H1 (cell line): Measurements from ENCODE around the gene RPS6KA2.

Source experiments
- EZH2 ChIP-seq: fragments of 200-600 bp; sonication (generic); IDR thresholded peaks from 2 replicates; pipeline ENCODE4 v1.7.1; 2012; ENCODE audit warnings: low read depth, mild to moderate bottlenecking, moderate library complexity, low read length, inconsistent platforms; ENCODE audit not compliant: severe bottlenecking
- HDAC2 ChIP-seq, 2 experiments: fragments of 300-600 bp in 1 of 2; sonication (generic) in 1 of 2; IDR thresholded peaks; 2 replicates each; pipeline ENCODE4 v1.6.1; 2011 to 2012; ENCODE audit warnings: low read depth in 2 of 2, low read length in 2 of 2, mild to moderate bottlenecking in 2 of 2, moderate library complexity in 2 of 2, borderline replicate concordance in 1 of 2, inconsistent platforms in 1 of 2
- HDAC6 ChIP-seq: IDR thresholded peaks from one replicate; pipeline ENCODE4 v1.7.1; 2012; ENCODE audit warnings: low read depth, mild to moderate bottlenecking, inconsistent platforms, low read length, moderate library complexity
- NRF1 ChIP-seq: IDR thresholded peaks from 2 replicates; pipeline ENCODE4 v1.6.1; 2011; ENCODE audit warnings: mild to moderate bottlenecking, low read depth, low read length, improper control_type of control experiment
- RAD21 ChIP-seq, 2 experiments: IDR thresholded peaks in 1 of 2; conservative IDR thresholded peaks in 1 of 2; 2 replicates each; pipeline ENCODE4 v1.6.1; 2011; ENCODE audit warnings: low read depth in 2 of 2, low read length in 2 of 2, improper control_type of control experiment in 1 of 2, inconsistent platforms in 1 of 2, mild to moderate bottlenecking in 1 of 2, moderate library complexity in 1 of 2
- RFX5 ChIP-seq: IDR thresholded peaks from 2 replicates; pipeline ENCODE4 v1.6.1; 2011; ENCODE audit warnings: low read depth, low read length, improper control_type of control experiment, borderline replicate concordance
- SP1 ChIP-seq: IDR thresholded peaks from 2 replicates; pipeline ENCODE4 v1.6.1; 2011; ENCODE audit warnings: low read depth, low read length
- SP2 ChIP-seq: IDR thresholded peaks from 2 replicates; pipeline ENCODE4 v1.6.1; 2012; ENCODE audit warnings: mild to moderate bottlenecking, low read length, inconsistent platforms
- TAF1 ChIP-seq: IDR thresholded peaks from 2 replicates; pipeline ENCODE4 v1.6.1; 2011; ENCODE audit warnings: mild to moderate bottlenecking, low read depth, low read length
- TEAD4 ChIP-seq: IDR thresholded peaks from 2 replicates; pipeline ENCODE4 v1.6.1; 2012; ENCODE audit warnings: low read depth, low read length, inconsistent platforms, mixed read lengths
- TF ChIP-seq, protein P1 (sequence below), 3 experiments: IDR thresholded peaks; 1 replicate in 2 of 3; 2 replicates in 1 of 3; pipeline versions ENCODE4 v1.5.1 to v1.6.1; 2011; ENCODE audit warnings: low read length in 3 of 3, mild to moderate bottlenecking in 3 of 3, inconsistent platforms in 2 of 3, low read depth in 1 of 3, moderate library complexity in 1 of 3; ENCODE audit not compliant: insufficient read depth in 1 of 3; ENCODE audit errors: control extremely low read depth in 1 of 3
- TF ChIP-seq, protein P2 (sequence below): IDR thresholded peaks from 2 replicates; pipeline ENCODE4 v1.6.1; 2011; ENCODE audit warnings: low read depth, mild to moderate bottlenecking, low read length; ENCODE audit not compliant: insufficient read depth

DNA sequence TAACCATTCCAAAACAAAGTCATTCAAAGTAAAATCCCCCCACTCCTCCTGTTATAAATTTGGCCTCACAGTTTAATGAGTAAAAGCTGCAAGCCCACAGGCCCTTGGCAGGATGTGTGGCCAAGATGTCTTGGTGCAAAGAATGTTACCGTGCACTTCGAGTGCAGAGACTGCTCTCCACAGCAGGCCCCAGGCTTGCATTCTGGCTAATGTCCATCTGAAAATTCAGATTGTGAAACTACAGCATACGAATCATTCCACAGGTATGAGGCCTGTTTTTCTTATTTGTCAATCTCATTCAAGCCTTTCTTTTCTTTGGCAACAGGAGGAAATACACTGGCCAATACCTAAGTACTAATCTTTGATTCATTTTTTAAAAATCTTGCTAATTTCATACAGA is 7.1 kb downstream of the RPS6KA2 start:
- TF ChIP-seq HDAC2 (IDR thresholded peaks at IDR 0.05; ENCODE audit: borderline replicate concordance in 1 of 2, low read depth in 2 of 2, low read length in 2 of 2) (no peak), HDAC6 (no peak), TEAD4 (no peak), RFX5 (no peak), SP1 (no peak), RAD21 (IDR thresholded peaks at IDR 0.05 in 1 of 2, conservative IDR thresholded peaks at IDR 0.05 in 1 of 2; ENCODE audit: low read depth in 2 of 2, low read length in 2 of 2) (no peak), TAF1 (no peak), EZH2 (no peak), NRF1 (no peak), SP2 (no peak)
- TF ChIP-seq, protein P1, sequence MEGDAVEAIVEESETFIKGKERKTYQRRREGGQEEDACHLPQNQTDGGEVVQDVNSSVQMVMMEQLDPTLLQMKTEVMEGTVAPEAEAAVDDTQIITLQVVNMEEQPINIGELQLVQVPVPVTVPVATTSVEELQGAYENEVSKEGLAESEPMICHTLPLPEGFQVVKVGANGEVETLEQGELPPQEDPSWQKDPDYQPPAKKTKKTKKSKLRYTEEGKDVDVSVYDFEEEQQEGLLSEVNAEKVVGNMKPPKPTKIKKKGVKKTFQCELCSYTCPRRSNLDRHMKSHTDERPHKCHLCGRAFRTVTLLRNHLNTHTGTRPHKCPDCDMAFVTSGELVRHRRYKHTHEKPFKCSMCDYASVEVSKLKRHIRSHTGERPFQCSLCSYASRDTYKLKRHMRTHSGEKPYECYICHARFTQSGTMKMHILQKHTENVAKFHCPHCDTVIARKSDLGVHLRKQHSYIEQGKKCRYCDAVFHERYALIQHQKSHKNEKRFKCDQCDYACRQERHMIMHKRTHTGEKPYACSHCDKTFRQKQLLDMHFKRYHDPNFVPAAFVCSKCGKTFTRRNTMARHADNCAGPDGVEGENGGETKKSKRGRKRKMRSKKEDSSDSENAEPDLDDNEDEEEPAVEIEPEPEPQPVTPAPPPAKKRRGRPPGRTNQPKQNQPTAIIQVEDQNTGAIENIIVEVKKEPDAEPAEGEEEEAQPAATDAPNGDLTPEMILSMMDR (IDR thresholded peaks at IDR 0.05; ENCODE audit: control extremely low read depth in 1 of 3, insufficient read depth in 1 of 3, low read depth in 1 of 3, low read length in 3 of 3), result no peak
- TF ChIP-seq, protein P2, sequence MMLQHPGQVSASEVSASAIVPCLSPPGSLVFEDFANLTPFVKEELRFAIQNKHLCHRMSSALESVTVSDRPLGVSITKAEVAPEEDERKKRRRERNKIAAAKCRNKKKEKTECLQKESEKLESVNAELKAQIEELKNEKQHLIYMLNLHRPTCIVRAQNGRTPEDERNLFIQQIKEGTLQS, result no peak
